RWPE1 (cell line): Measurements from ENCODE around the gene EIF2S1.

ENCODE experiments used
- CTCF ChIA-PET: fragments of 350-600 bp; sonication (Branson Sonifier 250); formaldehyde crosslinking; extraction: SDS; loops from one replicate; lab custom pipeline; 2021; lab: Yijun Ruan, JAX
- POLR2A ChIA-PET: fragments of 400-600 bp; formaldehyde crosslinking; extraction: SDS; loops from one replicate; lab custom pipeline; 2020; ENCODE audit warnings: antibody characterized with exemption; ENCODE audit not compliant: low non-redundant PET; lab: Yijun Ruan, JAX
- DNase-seq: peaks from one replicate; pipeline ENCODE4 v3.0.0; 2012; ENCODE audit warnings: low spot score
- H3K27ac ChIP-seq: fragments of 450-650 bp; 2 replicates; pipeline ENCODE4 v1.5.1; 2017
- TF ChIP-seq, protein P1 (sequence below): fragments of 450-650 bp; conservative IDR thresholded peaks from 2 replicates; pipeline ENCODE4 v1.5.1; 2017; ENCODE audit warnings: low read depth, mild to moderate bottlenecking

Gene EIF2S1

GRCh38 chr14:67357186-67357968 is 2.8 kb upstream of the EIF2S1 start:
- CTCF ChIA-PET: interaction anchor here (0.5 to 0.7 kb wide), 2 partner anchors 26 to 848 kb away, joined by 3 read pairs; no protein-coding TSS in a partner anchor
- no peak for DNase-seq
- TF ChIP-seq, protein P1, sequence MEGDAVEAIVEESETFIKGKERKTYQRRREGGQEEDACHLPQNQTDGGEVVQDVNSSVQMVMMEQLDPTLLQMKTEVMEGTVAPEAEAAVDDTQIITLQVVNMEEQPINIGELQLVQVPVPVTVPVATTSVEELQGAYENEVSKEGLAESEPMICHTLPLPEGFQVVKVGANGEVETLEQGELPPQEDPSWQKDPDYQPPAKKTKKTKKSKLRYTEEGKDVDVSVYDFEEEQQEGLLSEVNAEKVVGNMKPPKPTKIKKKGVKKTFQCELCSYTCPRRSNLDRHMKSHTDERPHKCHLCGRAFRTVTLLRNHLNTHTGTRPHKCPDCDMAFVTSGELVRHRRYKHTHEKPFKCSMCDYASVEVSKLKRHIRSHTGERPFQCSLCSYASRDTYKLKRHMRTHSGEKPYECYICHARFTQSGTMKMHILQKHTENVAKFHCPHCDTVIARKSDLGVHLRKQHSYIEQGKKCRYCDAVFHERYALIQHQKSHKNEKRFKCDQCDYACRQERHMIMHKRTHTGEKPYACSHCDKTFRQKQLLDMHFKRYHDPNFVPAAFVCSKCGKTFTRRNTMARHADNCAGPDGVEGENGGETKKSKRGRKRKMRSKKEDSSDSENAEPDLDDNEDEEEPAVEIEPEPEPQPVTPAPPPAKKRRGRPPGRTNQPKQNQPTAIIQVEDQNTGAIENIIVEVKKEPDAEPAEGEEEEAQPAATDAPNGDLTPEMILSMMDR: no peak
- no peak overlapping the region for H3K27ac ChIP-seq
- POLR2A ChIA-PET: interaction anchor here (0.6 kb wide), 2 partner anchors 10 to 28 kb away, joined by 3 read pairs; no protein-coding TSS in a partner anchor

DNA sequence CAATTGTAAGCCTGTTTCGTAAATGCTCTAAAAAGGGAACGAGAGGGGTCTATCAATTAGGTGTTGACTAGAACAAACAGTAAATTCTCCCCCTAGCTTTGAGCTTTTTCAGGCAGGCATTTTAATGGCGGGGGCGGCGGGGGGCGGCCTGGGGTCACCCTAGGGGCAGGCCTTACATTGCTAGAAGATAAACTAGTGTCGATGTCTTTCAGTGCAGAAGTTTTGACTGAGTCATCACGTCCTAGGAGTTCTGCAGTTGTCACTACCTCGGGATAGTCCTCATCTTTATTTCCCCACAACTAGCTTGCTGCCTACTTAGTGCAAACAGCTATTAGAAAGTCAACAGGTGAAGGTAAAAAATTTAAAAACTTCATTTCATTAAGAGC is 2.2 kb upstream of the EIF2S1 start:
- peak; percentile 20 for DNase-seq
- ChIA-PET CTCF (interaction anchor here (0.7 to 0.8 kb wide), 2 partner anchors 27 to 192 kb away, joined by 3 to 4 read pairs; no protein-coding TSS in a partner anchor), POLR2A (interaction anchor here (0.6 kb wide), 1 partner anchor 27 kb away, joined by 3 read pairs; no protein-coding TSS in a partner anchor)
- TF ChIP-seq, protein P1: no peak
- H3K27ac ChIP-seq: no peak overlapping the region

DNA sequence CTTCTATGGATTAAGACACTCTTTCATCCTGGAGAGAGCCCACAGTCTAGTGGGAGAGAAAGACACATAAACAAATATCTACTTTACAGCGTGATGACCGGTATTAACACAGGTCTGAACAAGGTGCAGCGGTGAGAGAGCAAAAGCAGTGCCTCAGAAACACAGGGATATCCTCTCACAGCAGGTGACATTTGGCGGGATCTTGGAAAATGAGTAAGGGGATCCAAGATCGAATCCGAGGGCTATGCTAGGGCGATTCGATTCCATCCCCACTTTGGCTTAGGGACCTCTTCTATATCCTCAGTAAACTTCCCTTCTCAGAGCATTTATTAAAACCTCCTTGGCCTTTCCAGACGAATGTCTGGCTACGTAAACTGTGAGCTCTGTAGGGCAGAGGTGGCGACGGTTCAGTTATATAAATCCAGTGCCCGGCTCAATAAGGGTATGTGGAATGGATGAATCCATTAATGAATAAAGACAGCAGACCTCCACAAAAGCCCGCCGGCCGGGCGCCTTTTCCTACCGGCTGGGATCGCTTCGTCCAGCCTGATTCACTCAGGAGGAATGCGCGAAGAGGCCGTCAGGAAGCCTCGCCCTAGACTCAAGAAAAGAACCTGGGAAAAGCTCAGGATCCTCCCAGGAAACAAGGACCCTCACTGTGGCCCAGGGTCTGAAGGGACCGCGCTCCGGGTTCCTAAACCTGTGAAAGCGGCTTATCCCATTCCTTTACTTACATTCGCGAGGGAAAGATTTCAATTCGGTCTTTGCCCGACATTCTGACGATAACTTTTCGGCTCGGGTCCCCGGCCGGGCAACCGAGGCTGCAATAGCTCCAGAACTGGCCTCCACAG is 979 bp upstream of the EIF2S1 start:
- peak overlapping the region; percentile 91 for H3K27ac ChIP-seq
- ChIA-PET POLR2A (no interaction called here), CTCF (interaction anchor here (0.6 to 1.6 kb wide), 10 partner anchors 9 to 1017 kb away, joined by 3 to 7 read pairs (median 4); no protein-coding TSS in a partner anchor)
- TF ChIP-seq, protein P1: no peak
- DNase-seq: peak; percentile 71

- no peak for DNase-seq
- POLR2A ChIA-PET: no interaction called here
- TF ChIP-seq, protein P1: no peak
- CTCF ChIA-PET: interaction anchor here (0.6 to 1.6 kb wide), 10 partner anchors 9 to 334 kb away, joined by 3 to 7 read pairs (median 5); no protein-coding TSS in a partner anchor
- H3K27ac ChIP-seq: peak overlapping the region; percentile 91
Observed at GRCh38 chr14:67360470-67361206, 510 bp downstream of the EIF2S1 start.

- CTCF ChIA-PET: no interaction called here
- TF ChIP-seq, protein P1: no peak
- H3K27ac ChIP-seq: no peak overlapping the region
- POLR2A ChIA-PET: no interaction called here
- DNase-seq: no peak
Observed at GRCh38 chr14:67365476-67365875, 5.3 kb downstream of the EIF2S1 start.
